Measurements from ENCODE around the gene VWA7.

VWA7 gene

DNA sequence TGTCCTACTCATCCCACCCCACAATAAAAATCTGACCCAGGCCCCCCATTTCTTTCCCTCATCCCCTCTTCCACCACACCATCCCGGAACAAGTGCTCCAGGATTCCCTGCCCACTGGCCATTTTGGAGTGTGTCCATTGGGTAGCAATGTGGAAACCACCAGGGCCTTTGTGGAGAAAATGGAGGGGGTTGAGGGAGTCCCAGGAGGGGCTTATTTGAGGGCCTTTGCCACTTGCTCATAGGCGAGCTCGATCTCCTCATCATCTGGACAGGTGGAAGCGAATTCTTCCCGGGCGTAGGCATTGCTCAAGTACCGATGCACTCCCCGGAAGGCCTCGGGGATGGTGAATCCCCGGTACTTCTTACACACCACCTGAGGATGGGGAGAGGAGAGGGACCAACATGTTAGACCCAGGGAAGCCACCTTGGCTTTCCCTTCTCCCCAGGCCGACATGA, 46.5 kb downstream of the VWA7 start:
- no peak overlapping the region for H3K4me3 ChIP-seq (ENCODE audit: low read depth in 1 of 2, low read length in 2 of 2)
- no peak overlapping the region for H3K4me2 ChIP-seq (ENCODE audit: insufficient read depth, low read length)
- TF ChIP-seq, protein P1, sequence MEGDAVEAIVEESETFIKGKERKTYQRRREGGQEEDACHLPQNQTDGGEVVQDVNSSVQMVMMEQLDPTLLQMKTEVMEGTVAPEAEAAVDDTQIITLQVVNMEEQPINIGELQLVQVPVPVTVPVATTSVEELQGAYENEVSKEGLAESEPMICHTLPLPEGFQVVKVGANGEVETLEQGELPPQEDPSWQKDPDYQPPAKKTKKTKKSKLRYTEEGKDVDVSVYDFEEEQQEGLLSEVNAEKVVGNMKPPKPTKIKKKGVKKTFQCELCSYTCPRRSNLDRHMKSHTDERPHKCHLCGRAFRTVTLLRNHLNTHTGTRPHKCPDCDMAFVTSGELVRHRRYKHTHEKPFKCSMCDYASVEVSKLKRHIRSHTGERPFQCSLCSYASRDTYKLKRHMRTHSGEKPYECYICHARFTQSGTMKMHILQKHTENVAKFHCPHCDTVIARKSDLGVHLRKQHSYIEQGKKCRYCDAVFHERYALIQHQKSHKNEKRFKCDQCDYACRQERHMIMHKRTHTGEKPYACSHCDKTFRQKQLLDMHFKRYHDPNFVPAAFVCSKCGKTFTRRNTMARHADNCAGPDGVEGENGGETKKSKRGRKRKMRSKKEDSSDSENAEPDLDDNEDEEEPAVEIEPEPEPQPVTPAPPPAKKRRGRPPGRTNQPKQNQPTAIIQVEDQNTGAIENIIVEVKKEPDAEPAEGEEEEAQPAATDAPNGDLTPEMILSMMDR (IDR thresholded peaks at IDR 0.05; ENCODE audit: borderline replicate concordance, extremely low read depth, low read length, poor library complexity, severe bottlenecking), result no peak
- no peak for TF ChIP-seq EZH2 (IDR thresholded peaks at IDR 0.05; ENCODE audit: borderline replicate concordance, low read depth, low read length, severe bottlenecking)
- H3K79me2 ChIP-seq (ENCODE audit: insufficient read depth, low read length), result peaks cover 25% of the 10 kb centered on the region
- peaks cover 54% of the 10 kb centered on the region for H3K36me3 ChIP-seq (ENCODE audit: insufficient read depth, low read length)
- no peak overlapping the region for H2AFZ ChIP-seq (ENCODE audit: low read depth, low read length)
- H4K20me1 ChIP-seq (ENCODE audit: insufficient read depth, low read length), result peaks cover 19% of the 10 kb centered on the region
- DNase-seq (no peak), ATAC-seq (ENCODE audit: insufficient read depth, low read depth) (no peak)
- no peaks in the 10 kb centered on the region for H3K27me3 ChIP-seq (ENCODE audit: insufficient read depth, low read length, poor library complexity)
- H3K4me1 ChIP-seq (ENCODE audit: insufficient read depth, low read length), result peaks cover 41% of the 10 kb centered on the region
- H3K9me3 ChIP-seq (ENCODE audit: insufficient read depth, low read length, severe bottlenecking), result no peaks in the 10 kb centered on the region
- no peak overlapping the region for H3K27ac ChIP-seq (ENCODE audit: low read length)
- H3K9ac ChIP-seq (ENCODE audit: low read depth, low read length), result no peak overlapping the region

DNA sequence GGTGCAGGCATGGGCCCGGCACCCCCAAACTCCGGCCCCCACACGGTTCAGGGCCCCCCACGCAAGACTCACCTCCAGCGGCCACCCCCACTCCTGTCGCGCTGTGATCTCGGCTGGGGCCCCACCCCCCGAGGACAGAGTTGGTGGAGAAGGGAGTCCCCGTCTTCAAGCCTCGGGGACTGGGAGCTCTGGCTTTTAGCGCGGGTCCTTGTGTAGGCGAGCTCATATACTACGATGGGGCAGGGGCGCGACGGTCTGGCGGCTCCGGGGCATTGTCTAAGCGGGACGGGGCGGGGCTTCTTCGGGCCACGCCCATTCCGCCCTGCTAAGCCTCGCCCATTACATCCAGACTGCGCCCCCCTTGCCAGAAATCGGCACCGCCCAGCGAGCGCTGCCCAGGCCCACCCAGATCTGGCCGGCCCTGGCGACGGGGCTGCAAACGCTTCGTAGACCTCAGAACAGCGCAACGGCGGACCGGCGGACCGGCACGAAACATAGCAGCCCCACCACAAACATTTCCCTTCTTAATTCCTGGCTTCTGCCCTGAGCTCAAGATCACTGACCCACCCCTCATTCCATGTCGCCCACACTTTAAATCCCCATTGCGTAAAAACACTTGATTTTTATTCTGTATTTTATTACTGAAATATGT, 47.0 kb downstream of the VWA7 start:
- Histone ChIP-seq H3K4me1 (ENCODE audit: insufficient read depth, low read length) (peaks cover 35% of the 10 kb centered on the region), H4K20me1 (ENCODE audit: insufficient read depth, low read length) (peaks cover 19% of the 10 kb centered on the region), H3K79me2 (ENCODE audit: insufficient read depth, low read length) (peaks cover 20% of the 10 kb centered on the region), H3K4me3 (ENCODE audit: low read depth in 1 of 2, low read length in 2 of 2) (peak overlapping the region; percentile 46 to 70; a peak in 3 of 4 replicates), H3K4me2 (ENCODE audit: insufficient read depth, low read length) (peak overlapping the region; percentile 92), H3K27ac (ENCODE audit: low read length) (peak overlapping the region; percentile 65), H3K36me3 (ENCODE audit: insufficient read depth, low read length) (peaks cover 54% of the 10 kb centered on the region), H3K9ac (ENCODE audit: low read depth, low read length) (peak overlapping the region; percentile 69), H3K27me3 (ENCODE audit: insufficient read depth, low read length, poor library complexity) (no peaks in the 10 kb centered on the region), H3K9me3 (ENCODE audit: insufficient read depth, low read length, severe bottlenecking) (no peaks in the 10 kb centered on the region), H2AFZ (ENCODE audit: low read depth, low read length) (peak overlapping the region; percentile 65)
- ATAC-seq (ENCODE audit: insufficient read depth, low read depth), result peak; percentile 74
- TF ChIP-seq, protein P1 (IDR thresholded peaks at IDR 0.05; ENCODE audit: borderline replicate concordance, extremely low read depth, low read length, poor library complexity, severe bottlenecking), result peak; percentile 9
- TF ChIP-seq EZH2 (IDR thresholded peaks at IDR 0.05; ENCODE audit: borderline replicate concordance, low read depth, low read length, severe bottlenecking), result no peak
- DNase-seq, result peak; percentile 79

DNA sequence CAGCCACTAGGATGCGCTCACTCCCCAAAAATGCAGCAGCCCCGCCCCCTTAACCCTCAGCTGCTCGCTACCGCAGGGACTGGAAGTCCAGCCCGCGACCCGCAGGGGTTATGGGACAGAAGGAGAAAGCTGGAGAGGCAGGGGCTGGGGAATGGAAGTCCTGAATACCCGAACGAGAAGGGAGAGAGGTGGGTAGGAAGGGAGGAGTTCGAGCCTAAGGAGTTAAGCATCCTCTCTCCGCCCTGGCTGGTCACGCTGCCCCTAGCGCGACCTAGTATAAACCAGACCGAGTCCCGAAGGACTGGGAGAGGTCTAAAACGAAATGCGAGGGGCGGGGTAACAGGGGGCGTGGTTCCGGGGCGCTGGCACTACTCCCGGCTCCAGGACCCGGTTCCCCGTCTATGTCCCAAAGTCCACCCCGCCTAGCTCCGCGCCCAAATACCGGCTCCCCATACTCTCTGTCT, 47.6 kb downstream of the VWA7 start:
- Histone ChIP-seq H3K27me3 (ENCODE audit: insufficient read depth, low read length, poor library complexity) (no peaks in the 10 kb centered on the region), H3K9me3 (ENCODE audit: insufficient read depth, low read length, severe bottlenecking) (no peaks in the 10 kb centered on the region), H2AFZ (ENCODE audit: low read depth, low read length) (peak overlapping the region; percentile 65), H3K36me3 (ENCODE audit: insufficient read depth, low read length) (peaks cover 54% of the 10 kb centered on the region), H3K4me1 (ENCODE audit: insufficient read depth, low read length) (peaks cover 30% of the 10 kb centered on the region), H3K27ac (ENCODE audit: low read length) (peak overlapping the region; percentile 65), H4K20me1 (ENCODE audit: insufficient read depth, low read length) (peaks cover 14% of the 10 kb centered on the region), H3K4me3 (ENCODE audit: low read depth in 1 of 2, low read length in 2 of 2) (peak overlapping the region; percentile 46 to 70; a peak in 3 of 4 replicates), H3K79me2 (ENCODE audit: insufficient read depth, low read length) (peaks cover 14% of the 10 kb centered on the region), H3K4me2 (ENCODE audit: insufficient read depth, low read length) (peak overlapping the region; percentile 92), H3K9ac (ENCODE audit: low read depth, low read length) (peak overlapping the region; percentile 69)
- ATAC-seq (ENCODE audit: insufficient read depth, low read depth) (peak; percentile 79), DNase-seq (peak; percentile 85)
- no peak for TF ChIP-seq EZH2 (IDR thresholded peaks at IDR 0.05; ENCODE audit: borderline replicate concordance, low read depth, low read length, severe bottlenecking)
- TF ChIP-seq, protein P1 (IDR thresholded peaks at IDR 0.05; ENCODE audit: borderline replicate concordance, extremely low read depth, low read length, poor library complexity, severe bottlenecking), result no peak

All from DND-41 (cell line).